HG03378 (cell line): ENCODE measurements around the gene VAMP8.
"Not testable (repeated sequence)": the region's sequence is repeated elsewhere in the genome, so short reads cannot be mapped to it uniquely, and the experiment has no call there.

ENCODE experiments used
- ATAC-seq: cut with Tn5 transposase; IDR thresholded peaks from one replicate; pipeline ENCODE4 v1.9.1; 2021; ENCODE audit warnings: mild to moderate bottlenecking, moderate library complexity; ENCODE audit not compliant: unreplicated experiment

Gene VAMP8

GRCh38 chr2:85579266-85579935 lies 2.0 kb downstream of the VAMP8 start:
- no peak for ATAC-seq

GRCh38 chr2:85580206-85580605 lies 2.8 kb downstream of the VAMP8 start:
- ATAC-seq: no peak

GRCh38 chr2:85582492-85582891 lies 5.1 kb downstream of the VAMP8 start:
- no peak for ATAC-seq

GRCh38 chr2:85583667-85584353 lies 6.4 kb downstream of the VAMP8 start:
- ATAC-seq: no peak

- no peak for ATAC-seq
These were observed 7.0 kb downstream of the VAMP8 start, which contains the start of gene VAMP5 for GRCh38 chr2:85584354-85584856. VAMP5 (plus strand) TSS chr2:85584431; CDS start chr2:85584491, 60 bp downstream.

GRCh38 chr2:85584857-85585780 lies 7.7 kb downstream of the VAMP8 start:
- no peak for ATAC-seq

GRCh38 chr2:85585781-85586105 lies 8.4 kb downstream of the VAMP8 start:
- no peak for ATAC-seq

- ATAC-seq: no peak
These were observed 10.8 kb downstream of the VAMP8 start for GRCh38 chr2:85588236-85588635.

GRCh38 chr2:85588645-85589044 lies 11.3 kb downstream of the VAMP8 start:
- ATAC-seq: no peak

GRCh38 chr2:85589181-85589580 lies 11.8 kb downstream of the VAMP8 start:
- ATAC-seq: no peak

GRCh38 chr2:85589982-85590791 lies 12.8 kb downstream of the VAMP8 start:
- no peak for ATAC-seq

GRCh38 chr2:85590950-85591349 lies 13.6 kb downstream of the VAMP8 start:
- ATAC-seq: no peak

- ATAC-seq: no peak
These were observed 14.2 kb downstream of the VAMP8 start for GRCh38 chr2:85591563-85591962.

GRCh38 chr2:85592299-85592698 lies 14.9 kb downstream of the VAMP8 start:
- ATAC-seq: not testable (repeated sequence)

- no peak for ATAC-seq
These were observed 15.6 kb downstream of the VAMP8 start for GRCh38 chr2:85593023-85593422.

GRCh38 chr2:85594715-85595300 lies 17.4 kb downstream of the VAMP8 start:
- no peak for ATAC-seq

GRCh38 chr2:85595301-85596025 lies 18.1 kb downstream of the VAMP8 start, which contains the start of gene RNF181:
RNF181 (plus strand) TSS chr2:85595745; CDS start chr2:85595764, 19 bp downstream.
- ATAC-seq: peak; percentile 99

- no peak for ATAC-seq
These were observed 18.6 kb downstream of the VAMP8 start for GRCh38 chr2:85596026-85596333.

- no peak for ATAC-seq
These were observed 19.2 kb downstream of the VAMP8 start for GRCh38 chr2:85596486-85597143.
